Stimulated activated CD4-positive, alpha-beta T cell treated with anti-CD3 and anti-CD28 coated beads, TNF-alpha, amount 100 ng/mL, for 4 hours (primary cell): Measurements from ENCODE around the gene EARS2.
"Not testable (repeated sequence)": the region's sequence is repeated elsewhere in the genome, so short reads cannot be mapped to it uniquely, and the experiment has no call there.

Experiments
- DNase-seq, 3 experiments: peaks; one replicate each; pipeline ENCODE4 v3.0.0-alpha.2; 2020; ENCODE audit warnings: low read depth in 3 of 3

The EARS2 gene

GRCh38 chr16:23567602-23568001 is 10.5 kb upstream of the EARS2 start:
- no peak for DNase-seq

- no peak for DNase-seq
These were observed 9.6 kb upstream of the EARS2 start for GRCh38 chr16:23566724-23567123.

GRCh38 chr16:23564575-23565363 is 7.6 kb upstream of the EARS2 start:
- no peak for DNase-seq

DNA sequence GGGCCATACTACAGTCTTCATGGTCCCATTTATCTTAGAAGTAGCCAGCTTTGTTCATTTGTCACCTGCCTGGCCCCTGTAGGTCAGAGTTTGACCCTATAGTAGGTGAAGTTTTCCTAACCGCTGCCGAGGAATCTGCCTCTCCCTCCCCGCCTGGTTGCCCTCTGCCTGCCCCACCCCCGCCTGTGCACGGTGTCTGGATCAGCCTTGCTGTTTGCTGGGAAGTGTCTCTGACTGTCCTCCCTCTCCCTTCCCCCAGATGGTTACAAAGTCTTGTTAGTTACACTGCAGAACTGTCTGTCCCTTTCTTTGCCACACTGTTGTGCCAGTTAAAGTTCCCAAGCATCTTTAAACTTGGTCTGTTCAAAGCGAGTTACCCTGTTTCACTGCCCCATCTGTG is 6.0 kb upstream of the EARS2 start:
- DNase-seq: no peak

DNA sequence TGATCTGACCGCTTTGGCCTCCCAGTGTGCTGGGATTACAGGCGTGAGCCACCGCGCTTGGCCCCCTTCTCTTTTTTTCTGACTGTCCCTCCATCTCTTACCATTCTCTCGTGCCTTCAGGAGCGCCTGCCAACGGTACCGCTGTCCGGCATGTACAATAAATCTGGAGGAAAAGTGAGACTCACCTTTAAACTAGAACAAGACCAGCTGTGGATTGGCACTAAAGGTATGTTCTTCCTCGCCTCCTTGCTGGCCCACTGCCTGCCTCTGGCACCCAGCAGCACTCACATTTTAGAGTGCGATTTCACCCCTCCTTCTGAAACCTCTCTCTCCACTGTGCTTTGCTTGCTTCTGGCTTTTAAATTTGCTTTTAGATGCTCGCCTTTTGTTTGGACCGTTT is 5.4 kb upstream of the EARS2 start:
- DNase-seq: no peak

- DNase-seq: no peak
These were observed 4.4 kb upstream of the EARS2 start for GRCh38 chr16:23561586-23561985.

DNA sequence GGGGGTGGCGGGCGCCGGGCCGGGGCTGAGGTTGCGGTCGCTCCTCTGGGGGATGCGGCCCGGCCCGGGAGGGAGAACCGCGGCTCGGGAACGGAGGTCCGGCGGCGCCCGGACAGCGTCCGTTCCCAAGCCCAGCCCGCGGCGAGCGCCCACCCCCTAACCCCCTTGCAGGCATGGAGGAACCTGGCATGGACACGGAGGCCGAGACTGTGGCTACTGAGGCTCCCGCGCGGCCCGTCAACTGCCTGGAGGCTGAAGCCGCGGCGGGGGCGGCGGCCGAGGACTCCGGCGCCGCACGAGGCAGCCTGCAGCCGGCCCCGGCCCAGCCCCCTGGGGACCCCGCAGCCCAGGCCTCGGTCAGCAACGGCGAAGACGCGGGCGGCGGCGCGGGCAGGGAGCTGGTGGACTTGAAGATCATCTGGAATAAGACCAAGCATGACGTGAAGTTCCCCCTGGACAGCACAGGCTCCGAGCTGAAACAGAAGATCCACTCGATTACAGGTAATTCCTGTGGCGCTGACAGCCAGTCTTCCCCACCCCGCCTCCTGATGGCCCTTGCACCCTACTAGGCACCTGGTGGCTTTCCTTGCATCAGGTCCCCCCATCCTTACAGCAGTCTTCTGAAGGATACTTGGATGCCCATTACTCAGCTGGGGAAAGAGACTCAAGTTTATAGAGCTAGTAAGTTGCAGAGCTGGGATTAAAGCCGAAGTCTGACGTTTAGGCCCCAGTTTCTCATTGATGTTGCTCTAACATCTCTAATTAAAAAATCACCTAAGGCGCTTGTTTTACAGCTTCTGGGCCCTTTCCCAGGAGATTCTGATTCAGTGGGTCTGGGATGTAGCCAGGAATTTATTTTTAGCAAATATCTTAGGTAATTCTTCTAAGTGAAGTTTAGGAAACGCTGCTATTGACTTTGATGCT is 891 bp upstream of the EARS2 start:
- no peak for DNase-seq

GRCh38 chr16:23554536-23554935 is 2.6 kb downstream of the EARS2 start:
- DNase-seq: no peak

GRCh38 chr16:23552161-23552560 is 5.0 kb downstream of the EARS2 start:
- DNase-seq: no peak

- DNase-seq: no peak
These were observed 7.2 kb downstream of the EARS2 start for GRCh38 chr16:23549938-23550337.

- no peak for DNase-seq
These were observed 12.7 kb downstream of the EARS2 start for GRCh38 chr16:23544436-23544835.

DNA sequence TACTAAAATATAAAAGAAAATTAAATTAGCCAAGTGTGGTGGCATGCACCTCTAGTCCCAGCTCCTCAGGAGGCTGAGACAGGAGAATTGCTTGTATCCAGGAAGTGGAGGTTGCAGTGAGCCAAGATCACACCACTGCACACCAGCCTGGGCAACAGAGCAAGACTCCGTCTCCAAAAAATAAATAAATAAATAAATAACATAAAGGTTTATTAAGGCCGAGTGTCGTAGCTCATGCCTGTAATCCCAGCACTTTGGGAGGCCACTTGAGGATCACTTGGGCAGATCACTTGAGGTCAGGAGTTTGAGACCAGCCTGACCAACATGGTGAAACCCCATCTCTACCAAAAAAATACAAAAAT is 16.4 kb downstream of the EARS2 start:
- DNase-seq: not testable (repeated sequence)

DNA sequence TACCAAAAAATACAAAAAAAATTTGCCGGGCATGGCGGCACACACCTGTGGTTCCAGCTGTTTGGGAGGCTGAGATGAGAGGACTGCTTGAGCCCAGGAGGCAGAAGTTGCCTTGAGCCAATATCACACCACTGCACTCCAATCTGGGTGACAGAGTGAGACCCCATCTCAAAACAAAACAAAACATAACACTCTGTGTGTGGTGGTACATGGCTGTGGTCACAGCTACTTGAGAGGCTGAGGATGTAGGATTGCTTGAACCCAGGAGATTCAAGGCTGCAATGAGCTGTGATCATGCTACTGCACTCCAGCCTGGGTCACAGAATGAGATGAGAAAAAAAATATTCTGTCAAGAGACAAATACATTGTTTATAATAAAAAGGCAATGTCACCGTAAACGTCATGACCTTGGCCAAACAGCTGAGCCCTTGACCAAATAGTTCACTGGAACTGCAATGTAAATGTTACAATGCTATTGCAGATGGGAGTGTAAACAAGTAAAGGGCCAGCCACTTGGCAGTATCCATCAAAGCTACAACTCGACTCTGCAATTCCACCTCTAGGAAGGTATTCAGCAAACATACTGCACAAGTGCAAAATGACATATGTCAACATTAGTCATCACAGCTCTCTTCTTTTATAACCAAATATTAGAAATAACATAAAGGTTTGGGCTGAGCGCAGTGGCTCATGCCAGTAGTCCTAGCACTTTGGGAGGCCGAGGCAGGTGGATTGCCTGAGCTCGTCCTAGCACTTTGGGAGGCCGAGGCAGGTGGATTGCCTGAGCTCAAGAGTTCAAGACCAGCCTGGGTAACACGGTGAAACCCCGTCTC is 16.9 kb downstream of the EARS2 start:
- no peak for DNase-seq

DNA sequence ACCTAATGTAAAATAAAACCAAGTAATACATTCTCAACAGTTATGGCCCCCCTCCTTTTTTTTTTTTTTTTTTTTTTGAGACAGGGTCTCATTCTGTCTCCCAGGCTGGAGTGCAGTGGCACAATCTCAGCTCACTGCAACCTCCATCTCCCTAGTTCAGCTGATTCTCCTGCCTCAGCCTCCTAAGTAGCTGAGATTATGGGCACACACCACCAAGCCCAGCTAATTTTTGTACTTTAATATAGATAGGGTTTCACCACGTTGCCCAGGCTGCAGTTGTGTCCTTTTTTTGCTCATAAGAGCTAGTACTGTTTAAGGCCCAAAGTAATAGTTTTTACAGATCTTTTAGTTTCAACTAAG is 18.3 kb downstream of the EARS2 start:
- DNase-seq: no peak

- no peak for DNase-seq
These were observed 19.8 kb downstream of the EARS2 start for GRCh38 chr16:23537390-23537789.

GRCh38 chr16:23535901-23536300 is 21.2 kb downstream of the EARS2 start:
- no peak for DNase-seq

DNA sequence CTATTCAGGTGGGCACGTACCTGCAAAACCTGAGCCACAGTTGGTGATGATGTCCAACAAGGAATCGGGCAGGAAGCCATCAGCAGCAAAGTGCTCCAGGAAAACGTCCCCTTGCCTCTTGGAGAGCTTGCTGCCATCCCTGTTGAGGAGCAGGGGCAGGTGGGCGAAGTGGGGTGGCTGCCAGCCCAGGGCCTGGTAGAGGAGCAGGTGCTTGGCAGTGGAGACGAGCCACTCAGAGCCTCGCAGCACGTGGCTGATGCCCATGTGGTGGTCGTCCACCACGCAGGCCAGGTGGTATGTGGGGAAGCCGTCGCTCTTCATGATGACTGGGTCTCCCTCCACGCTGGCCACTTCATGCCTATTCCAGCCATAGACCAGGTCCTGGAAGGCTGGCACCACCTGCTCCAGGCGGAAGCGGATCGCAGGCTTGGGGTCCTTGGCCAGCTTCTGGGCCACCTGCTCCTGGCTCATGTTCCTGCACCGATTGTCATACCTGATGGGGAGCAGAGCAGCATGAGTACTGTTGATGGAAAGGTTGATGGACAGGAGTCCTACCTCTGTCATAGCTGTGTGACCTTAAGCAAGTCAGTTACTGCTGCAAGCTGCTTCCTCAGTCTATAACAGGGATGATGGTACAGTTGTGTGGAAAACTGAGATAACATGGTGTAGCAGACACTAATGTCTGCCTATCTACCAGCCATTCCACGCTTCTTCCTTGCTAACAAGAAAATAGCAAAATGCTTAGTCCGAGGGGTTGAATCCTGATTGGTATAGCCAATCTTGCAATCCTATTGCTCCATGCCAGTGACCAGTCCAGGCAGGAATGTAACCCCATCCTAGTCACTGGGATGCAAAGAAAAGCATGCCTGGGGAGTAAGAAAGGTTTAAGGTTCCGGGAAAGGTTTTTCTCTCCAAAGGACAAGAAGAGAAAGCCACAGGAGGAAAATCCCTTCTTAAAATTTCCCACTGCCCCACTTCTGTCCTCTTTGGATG is 22.0 kb downstream of the EARS2 start:
- DNase-seq: no peak

DNA sequence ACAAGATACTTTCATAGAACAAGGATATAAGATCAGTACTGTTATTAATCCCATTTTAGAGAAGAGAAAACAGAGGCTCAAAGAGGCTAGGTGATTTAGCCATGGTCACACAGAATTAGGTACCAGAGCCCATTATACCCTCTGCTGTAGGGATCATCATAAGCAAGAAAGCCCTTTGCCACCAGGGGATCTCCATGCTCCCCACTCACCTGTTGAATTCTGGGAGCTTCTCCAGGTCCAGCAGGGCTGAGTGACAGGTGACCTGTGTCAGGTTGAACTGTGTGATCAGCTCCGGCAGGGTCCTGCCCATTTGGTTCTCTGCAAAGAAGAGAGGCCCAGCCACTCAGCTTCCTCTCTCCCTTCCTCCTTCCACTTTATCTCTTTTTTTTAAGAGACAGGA is 24.7 kb downstream of the EARS2 start:
- no peak for DNase-seq

DNA sequence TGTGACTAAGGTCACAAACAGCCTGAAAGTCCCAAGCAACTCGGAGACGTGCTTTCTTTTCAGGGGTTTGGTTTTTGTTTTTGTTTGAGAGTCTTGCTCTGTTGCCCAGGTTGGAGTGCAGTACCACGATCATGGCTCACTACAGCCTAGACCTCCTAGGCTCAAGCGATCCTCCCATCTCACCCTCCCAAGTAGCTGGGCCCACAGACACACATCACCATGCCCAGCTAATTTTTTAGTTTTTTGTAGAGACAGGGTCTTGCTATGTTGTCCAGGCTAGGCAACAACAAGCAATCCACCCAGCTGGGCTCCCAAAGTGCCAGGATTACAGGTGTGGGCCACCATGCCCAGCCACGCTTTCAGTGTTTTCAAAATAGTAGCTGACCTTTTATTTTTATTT is 27.1 kb downstream of the EARS2 start:
- no peak for DNase-seq

DNA sequence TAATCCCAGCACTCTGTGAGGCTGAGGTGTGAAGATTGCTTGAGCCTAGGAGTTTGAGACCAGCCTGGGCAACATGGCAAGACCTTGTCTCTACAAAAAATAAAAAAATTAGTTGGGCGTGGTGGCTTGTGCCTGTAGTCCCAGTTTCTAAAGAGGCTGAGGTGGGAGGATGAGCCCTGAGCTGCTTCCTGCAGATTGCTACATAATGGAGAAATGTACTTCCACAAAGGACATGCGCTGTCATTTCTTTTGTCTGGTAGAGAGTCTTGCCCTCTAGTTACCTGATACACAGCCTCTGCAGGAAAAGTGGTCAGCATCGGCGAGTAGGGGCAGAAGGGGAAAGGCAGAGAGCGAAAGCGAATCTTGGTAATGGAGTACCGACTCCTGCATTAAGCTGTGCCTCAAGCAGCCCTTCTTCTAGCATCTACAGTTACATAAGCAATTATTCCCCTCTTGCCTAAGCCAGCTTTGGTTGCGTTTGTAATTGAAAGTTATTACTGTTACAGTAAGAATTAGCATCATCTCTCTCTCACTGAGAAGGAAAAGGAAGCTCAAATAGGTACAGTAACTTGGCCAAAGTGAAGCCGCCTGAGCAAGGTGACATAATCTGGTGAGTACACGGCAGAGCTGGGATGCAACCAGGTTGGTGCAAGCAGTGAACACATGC is 28.4 kb downstream of the EARS2 start:
- no peak for DNase-seq
